ENCODE results near the gene TTLL12. TPM values are rescaled to one million over a fixed set of nuclear protein-coding genes. Genes with fewer than 3 reads are reported as not detected.

The TTLL12 gene
- 10 to 100 TPM; 20.8 to 31.6 (median 27.8) TPM for polyA plus RNA-seq (ENCODE audit: insufficient read length in 4 of 4)

GRCh38 chr22:43186272-43187170 is at the start of gene TTLL12:
Gene TTLL12, minus strand, starts transcription at chr22:43187134. Its CDS starts 65 bp downstream, at chr22:43187069.
- DNase-seq (ENCODE audit: low read depth in 4 of 4, low spot score in 3 of 4): no peak

- DNase-seq (ENCODE audit: low read depth in 4 of 4, low spot score in 3 of 4): no peak
These were observed 48.8 kb upstream of the TTLL12 start for GRCh38 chr22:43235445-43236409.

GRCh38 chr22:43234264-43234988 is 47.5 kb upstream of the TTLL12 start:
- DNase-seq (ENCODE audit: low read depth in 4 of 4, low spot score in 3 of 4): no peak

GRCh38 chr22:43233529-43233928 is 46.6 kb upstream of the TTLL12 start:
- no peak for DNase-seq (ENCODE audit: low read depth in 4 of 4, low spot score in 3 of 4)

- DNase-seq (ENCODE audit: low read depth in 4 of 4, low spot score in 3 of 4): no peak
These were observed 45.5 kb upstream of the TTLL12 start for GRCh38 chr22:43232445-43232844.

GRCh38 chr22:43231724-43232034 is 44.7 kb upstream of the TTLL12 start:
- no peak for DNase-seq (ENCODE audit: low read depth in 4 of 4, low spot score in 3 of 4)

GRCh38 chr22:43230971-43231723 is 44.2 kb upstream of the TTLL12 start:
- peak in 2 of 4 donors; percentile 37 to 45 for DNase-seq (ENCODE audit: low read depth in 4 of 4, low spot score in 3 of 4)

GRCh38 chr22:43230571-43230970 is 43.6 kb upstream of the TTLL12 start:
- no peak for DNase-seq (ENCODE audit: low read depth in 4 of 4, low spot score in 3 of 4)

GRCh38 chr22:43228863-43229262 is 41.9 kb upstream of the TTLL12 start:
- no peak for DNase-seq (ENCODE audit: low read depth in 4 of 4, low spot score in 3 of 4)

- DNase-seq (ENCODE audit: low read depth in 4 of 4, low spot score in 3 of 4): no peak
These were observed 41.4 kb upstream of the TTLL12 start for GRCh38 chr22:43228330-43228729.

- no peak for DNase-seq (ENCODE audit: low read depth in 4 of 4, low spot score in 3 of 4)
These were observed 40.3 kb upstream of the TTLL12 start for GRCh38 chr22:43227239-43227630.

GRCh38 chr22:43226377-43227238 is 39.7 kb upstream of the TTLL12 start:
- no peak for DNase-seq (ENCODE audit: low read depth in 4 of 4, low spot score in 3 of 4)

GRCh38 chr22:43225609-43226008 is 38.7 kb upstream of the TTLL12 start:
- no peak for DNase-seq (ENCODE audit: low read depth in 4 of 4, low spot score in 3 of 4)

GRCh38 chr22:43222987-43223386 is 36.1 kb upstream of the TTLL12 start:
- no peak for DNase-seq (ENCODE audit: low read depth in 4 of 4, low spot score in 3 of 4)

GRCh38 chr22:43222262-43222661 is 35.3 kb upstream of the TTLL12 start:
- no peak for DNase-seq (ENCODE audit: low read depth in 4 of 4, low spot score in 3 of 4)

- DNase-seq (ENCODE audit: low read depth in 4 of 4, low spot score in 3 of 4): no peak
These were observed 33.9 kb upstream of the TTLL12 start for GRCh38 chr22:43220625-43221380.

GRCh38 chr22:43218786-43219185 is 31.9 kb upstream of the TTLL12 start:
- no peak for DNase-seq (ENCODE audit: low read depth in 4 of 4, low spot score in 3 of 4)

- no peak for DNase-seq (ENCODE audit: low read depth in 4 of 4, low spot score in 3 of 4)
These were observed 30.5 kb upstream of the TTLL12 start for GRCh38 chr22:43217285-43218030.

All from right renal pelvis (tissue), 4 donors.